Urothelium cell line (cell line): ENCODE measurements around the gene UGCG.
A peak's percentile ranks its signal among the peaks of the same experiment; 100 is the strongest.
"Not testable (repeated sequence)": the region's sequence is repeated elsewhere in the genome, so short reads cannot be mapped to it uniquely, and the experiment has no call there.

Source experiments
- DNase-seq: peaks from one replicate; pipeline ENCODE4 v3.0.0; 2011; ENCODE audit warnings: low spot score, mixed read lengths
- FAIRE-seq: peaks from 2 replicates; lab custom pipeline; 2011; peaks lifted over from hg19 to GRCh38; lab: Jason Lieb, UNC

The UGCG gene

GRCh38 chr9:111895996-111896941 is at the start of gene UGCG:
Gene UGCG (plus strand): TSS chr9:111896814. CDS start chr9:111897216, 402 bp downstream.
- DNase-seq (peak; percentile 93), FAIRE-seq (no peak)

GRCh38 chr9:111851553-111851952 is 45.1 kb upstream of the UGCG start:
- FAIRE-seq (no peak), DNase-seq (peak; percentile 77)

GRCh38 chr9:111852291-111852690 is 44.3 kb upstream of the UGCG start:
- FAIRE-seq (no peak), DNase-seq (no peak)

GRCh38 chr9:111853450-111853827 is 43.2 kb upstream of the UGCG start:
- DNase-seq, result no peak
- no peak for FAIRE-seq

GRCh38 chr9:111854799-111855198 is 41.8 kb upstream of the UGCG start:
- DNase-seq (no peak), FAIRE-seq (no peak)

- DNase-seq, result no peak
- FAIRE-seq, result no peak
These were observed 38.9 kb upstream of the UGCG start for GRCh38 chr9:111857555-111858211.

- no peak for DNase-seq
- no peak for FAIRE-seq
These were observed 36.2 kb upstream of the UGCG start for GRCh38 chr9:111860443-111860842.

- no peak for FAIRE-seq
- DNase-seq, result no peak
These were observed 33.0 kb upstream of the UGCG start for GRCh38 chr9:111863636-111864035.

GRCh38 chr9:111866976-111867375 is 29.6 kb upstream of the UGCG start:
- no peak for FAIRE-seq
- peak; percentile 65 for DNase-seq

- no peak for FAIRE-seq
These were observed 28.1 kb upstream of the UGCG start for GRCh38 chr9:111868475-111868874.

GRCh38 chr9:111870774-111871498 is 25.7 kb upstream of the UGCG start:
- FAIRE-seq (no peak), DNase-seq (no peak)

More at GRCh38 chr9:111868475-111868874, 28.1 kb upstream of the UGCG start:
- DNase-seq, result no peak

GRCh38 chr9:111871499-111871855 is 25.1 kb upstream of the UGCG start:
- no peak for FAIRE-seq
- no peak for DNase-seq

- no peak for DNase-seq
- no peak for FAIRE-seq
These were observed 23.7 kb upstream of the UGCG start for GRCh38 chr9:111872886-111873285.

GRCh38 chr9:111873901-111874300 is 22.7 kb upstream of the UGCG start:
- DNase-seq (no peak), FAIRE-seq (no peak)

- DNase-seq (no peak), FAIRE-seq (no peak)
These were observed 22.1 kb upstream of the UGCG start for GRCh38 chr9:111874500-111874899.

GRCh38 chr9:111875291-111875690 is 21.3 kb upstream of the UGCG start:
- not testable (repeated sequence) for FAIRE-seq, DNase-seq

- DNase-seq, FAIRE-seq: not testable (repeated sequence)
These were observed 20.9 kb upstream of the UGCG start for GRCh38 chr9:111875691-111876090.

GRCh38 chr9:111876179-111876578 is 20.4 kb upstream of the UGCG start:
- FAIRE-seq, result no peak
- DNase-seq, result no peak

- FAIRE-seq (no peak), DNase-seq (no peak)
These were observed 19.2 kb upstream of the UGCG start for GRCh38 chr9:111877420-111877819.

- FAIRE-seq (no peak), DNase-seq (no peak)
These were observed 17.7 kb upstream of the UGCG start for GRCh38 chr9:111878946-111879345.

- DNase-seq (no peak), FAIRE-seq (peak; percentile 84)
These were observed 9.5 kb upstream of the UGCG start for GRCh38 chr9:111886983-111887718.
